Measurements from ENCODE around the gene AP1S1.
"Not testable (repeated sequence)": the region's sequence is repeated elsewhere in the genome, so short reads cannot be mapped to it uniquely, and the experiment has no call there.

AP1S1 gene

GRCh38 chr7:101126651-101127459 is 27.4 kb upstream of the AP1S1 start, which contains the start of gene SERPINE1:
Gene SERPINE1 (plus strand): TSS chr7:101127104. CDS start chr7:101128394, 1,290 bp downstream.
- H3K27ac ChIP-seq: no peak within 1 kb of the TSS
- H3K36me3 ChIP-seq: no peaks in the 10 kb centered on the region
- H3K4me3 ChIP-seq (ENCODE audit: low read depth, low read length): no peak within 1 kb of the TSS
- DNase-seq: no peak
- H3K9me3 ChIP-seq (ENCODE audit: severe bottlenecking): peaks cover 4% of the 10 kb centered on the region
- H3K27me3 ChIP-seq (ENCODE audit: insufficient read depth, low read depth, severe bottlenecking): peaks cover 91% of the 10 kb centered on the region
- TF ChIP-seq, protein P1, sequence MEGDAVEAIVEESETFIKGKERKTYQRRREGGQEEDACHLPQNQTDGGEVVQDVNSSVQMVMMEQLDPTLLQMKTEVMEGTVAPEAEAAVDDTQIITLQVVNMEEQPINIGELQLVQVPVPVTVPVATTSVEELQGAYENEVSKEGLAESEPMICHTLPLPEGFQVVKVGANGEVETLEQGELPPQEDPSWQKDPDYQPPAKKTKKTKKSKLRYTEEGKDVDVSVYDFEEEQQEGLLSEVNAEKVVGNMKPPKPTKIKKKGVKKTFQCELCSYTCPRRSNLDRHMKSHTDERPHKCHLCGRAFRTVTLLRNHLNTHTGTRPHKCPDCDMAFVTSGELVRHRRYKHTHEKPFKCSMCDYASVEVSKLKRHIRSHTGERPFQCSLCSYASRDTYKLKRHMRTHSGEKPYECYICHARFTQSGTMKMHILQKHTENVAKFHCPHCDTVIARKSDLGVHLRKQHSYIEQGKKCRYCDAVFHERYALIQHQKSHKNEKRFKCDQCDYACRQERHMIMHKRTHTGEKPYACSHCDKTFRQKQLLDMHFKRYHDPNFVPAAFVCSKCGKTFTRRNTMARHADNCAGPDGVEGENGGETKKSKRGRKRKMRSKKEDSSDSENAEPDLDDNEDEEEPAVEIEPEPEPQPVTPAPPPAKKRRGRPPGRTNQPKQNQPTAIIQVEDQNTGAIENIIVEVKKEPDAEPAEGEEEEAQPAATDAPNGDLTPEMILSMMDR (IDR thresholded peaks at IDR 0.05; ENCODE audit: low read depth, low read length): no peak

DNA sequence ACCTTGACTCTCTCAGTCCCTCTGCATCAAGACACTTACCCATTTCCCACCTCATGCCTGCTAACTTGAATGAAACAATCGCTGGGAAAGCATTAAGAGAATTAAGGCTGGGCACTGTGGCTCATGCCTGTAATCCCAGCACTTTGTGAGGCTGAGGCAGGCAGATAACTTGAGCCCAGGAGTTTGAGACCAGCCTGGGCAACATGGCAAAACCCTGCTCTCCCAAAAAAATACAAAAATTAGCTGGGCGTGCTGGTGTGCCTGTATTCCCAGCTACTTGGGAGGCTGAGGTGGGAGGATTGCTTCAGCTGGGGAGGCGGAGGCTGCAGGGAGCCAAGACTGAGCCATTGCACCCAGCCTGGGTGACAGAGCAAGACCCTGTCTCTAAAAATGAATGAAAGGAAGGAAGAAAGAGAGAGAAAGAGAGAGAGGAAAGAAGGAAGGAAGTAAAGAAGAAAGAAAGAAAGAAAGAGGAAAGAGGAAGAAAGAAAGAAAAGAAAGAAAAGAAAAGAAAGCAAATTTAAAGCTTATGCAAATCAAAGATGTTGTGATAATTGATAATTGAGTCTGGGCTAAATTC is 26.7 kb upstream of the AP1S1 start:
- DNase-seq: no peak
- Histone ChIP-seq H3K9me3 (ENCODE audit: severe bottlenecking) (peaks cover 4% of the 10 kb centered on the region), H3K36me3 (no peaks in the 10 kb centered on the region), H3K27me3 (ENCODE audit: insufficient read depth, low read depth, severe bottlenecking) (peaks cover 90% of the 10 kb centered on the region), H3K27ac (no peak overlapping the region), H3K4me3 (ENCODE audit: low read depth, low read length) (no peak overlapping the region)
- TF ChIP-seq, protein P1 (IDR thresholded peaks at IDR 0.05; ENCODE audit: low read depth, low read length): no peak

DNA sequence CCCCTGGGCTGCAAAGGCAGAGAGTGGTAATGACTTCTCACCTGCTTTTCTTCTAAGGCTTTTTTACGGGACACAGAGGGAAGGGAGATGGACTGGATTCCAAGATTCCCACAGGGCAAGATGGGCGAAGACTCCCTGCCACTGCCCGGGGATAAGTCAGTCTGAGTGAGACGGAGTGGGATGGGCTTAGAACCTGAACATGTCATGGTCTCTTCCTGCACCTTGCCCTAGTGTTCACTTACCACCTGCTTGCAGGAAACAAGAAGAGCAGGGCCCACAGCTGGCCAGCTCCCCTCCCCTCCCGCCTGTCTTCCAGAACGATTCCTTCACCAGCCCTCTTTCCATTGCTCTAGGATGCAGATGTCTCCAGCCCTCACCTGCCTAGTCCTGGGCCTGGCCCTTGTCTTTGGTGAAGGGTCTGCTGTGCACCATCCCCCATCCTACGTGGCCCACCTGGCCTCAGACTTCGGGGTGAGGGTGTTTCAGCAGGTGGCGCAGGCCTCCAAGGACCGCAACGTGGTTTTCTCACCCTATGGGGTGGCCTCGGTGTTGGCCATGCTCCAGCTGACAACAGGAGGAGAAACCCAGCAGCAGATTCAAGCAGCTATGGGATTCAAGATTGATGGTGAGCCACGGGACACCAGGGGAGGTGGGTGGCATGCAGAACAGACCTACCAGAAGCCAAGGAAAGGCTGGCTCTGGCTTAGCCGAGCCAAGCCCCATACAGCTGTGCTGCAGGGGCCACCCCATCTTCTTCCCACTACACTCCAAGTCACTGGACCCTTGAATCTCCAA is 26.0 kb upstream of the AP1S1 start:
- DNase-seq: no peak
- Histone ChIP-seq H3K36me3 (no peaks in the 10 kb centered on the region), H3K9me3 (ENCODE audit: severe bottlenecking) (peaks cover 4% of the 10 kb centered on the region), H3K27ac (no peak overlapping the region), H3K27me3 (ENCODE audit: insufficient read depth, low read depth, severe bottlenecking) (peaks cover 88% of the 10 kb centered on the region), H3K4me3 (ENCODE audit: low read depth, low read length) (no peak overlapping the region)
- TF ChIP-seq, protein P1 (IDR thresholded peaks at IDR 0.05; ENCODE audit: low read depth, low read length): no peak

- Histone ChIP-seq H3K36me3 (no peaks in the 10 kb centered on the region), H3K27ac (no peak overlapping the region), H3K27me3 (ENCODE audit: insufficient read depth, low read depth, severe bottlenecking) (peaks cover 86% of the 10 kb centered on the region), H3K9me3 (ENCODE audit: severe bottlenecking) (peaks cover 4% of the 10 kb centered on the region), H3K4me3 (ENCODE audit: low read depth, low read length) (no peak overlapping the region)
- TF ChIP-seq, protein P1 (IDR thresholded peaks at IDR 0.05; ENCODE audit: low read depth, low read length): no peak
- no peak for DNase-seq
These were observed 24.6 kb upstream of the AP1S1 start for GRCh38 chr7:101129603-101130117.

DNA sequence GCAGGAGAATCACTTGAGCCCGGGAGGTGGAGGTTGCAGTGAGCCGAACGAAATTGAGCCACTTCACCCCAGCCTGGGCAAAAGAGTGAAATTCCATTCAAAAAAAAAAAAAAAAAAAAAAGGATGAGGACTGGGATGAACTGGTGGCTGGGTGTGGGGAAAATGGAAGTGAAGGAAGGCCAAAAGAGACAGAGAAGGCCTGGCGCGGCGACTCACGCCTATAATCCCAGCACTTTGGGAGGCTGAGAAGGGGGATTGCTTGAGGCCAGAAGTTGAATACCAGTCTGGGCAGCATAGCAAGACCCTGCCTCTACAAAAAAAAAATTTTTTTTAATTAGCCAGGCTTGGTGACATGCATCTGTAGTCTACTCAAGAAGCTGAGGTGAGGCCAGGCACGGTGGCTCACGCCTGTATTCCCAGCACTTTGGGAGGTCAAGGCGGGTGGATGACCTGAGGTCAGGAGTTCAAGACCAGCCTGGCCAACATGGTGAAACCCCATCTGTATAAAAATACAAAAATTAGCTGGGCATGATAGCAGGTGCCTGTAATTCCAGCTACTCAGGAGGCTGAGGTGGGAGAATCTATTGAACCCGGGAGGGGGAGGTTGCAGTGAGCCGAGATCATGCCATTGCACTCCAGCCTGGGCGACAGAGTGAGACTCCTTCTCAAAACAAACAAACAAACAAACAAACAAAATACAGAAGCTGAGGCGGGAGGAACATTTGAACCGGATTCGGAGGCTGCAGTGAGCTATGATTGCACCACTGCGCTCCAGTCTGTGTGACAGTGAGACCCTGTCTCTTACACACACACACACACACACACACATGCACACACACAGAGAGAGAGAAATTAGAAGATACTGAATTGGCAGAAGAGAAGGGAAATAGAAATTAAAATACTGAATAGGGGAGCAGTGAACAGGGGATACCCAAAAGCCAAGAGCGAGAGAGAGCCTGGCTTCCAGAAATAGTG is 21.4 kb upstream of the AP1S1 start:
- H3K27ac ChIP-seq; DNase-seq; H3K9me3 ChIP-seq (ENCODE audit: severe bottlenecking); H3K36me3 ChIP-seq; H3K4me3 ChIP-seq (ENCODE audit: low read depth, low read length): not testable (repeated sequence)
- H3K27me3 ChIP-seq (ENCODE audit: insufficient read depth, low read depth, severe bottlenecking): peaks cover 88% of the 10 kb centered on the region
